Panc1 (cell line): ENCODE measurements around the gene TMEM81. TPM values are rescaled to one million over a fixed set of nuclear protein-coding genes. Genes with fewer than 3 reads are reported as not detected.

Experiments
- ATAC-seq: fragments of 200-7000 bp; cut with Tn5 transposase; 2 replicates; pipeline ENCODE4 v1.9.1; 2020; ENCODE audit warnings: mild to moderate bottlenecking, moderate library complexity
- BruUV-seq: library from RNA; stranded (reverse); fragments of 400-500 nt; replicated peaks from 2 replicates; lab custom pipeline; 2021; lab: Mats Ljungman, UMichigan
- CTCF ChIA-PET: fragments of 300-600 bp; sonication (Branson Sonifier 250); formaldehyde crosslinking; loops from one replicate; lab custom pipeline; 2022; ENCODE audit warnings: antibody characterized with exemption; lab: Charles Lee
- POLR2A ChIA-PET: fragments of 300-600 bp; sonication (Branson Sonifier 250); formaldehyde crosslinking; loops from one replicate; lab custom pipeline; 2022; ENCODE audit warnings: antibody characterized with exemption; lab: Charles Lee
- DNase-seq: peaks from one replicate; pipeline ENCODE4 v3.0.0-alpha.2; 2010; ENCODE audit warnings: low read depth, low spot score
- H3K27ac ChIP-seq: 2 replicates; pipeline ENCODE4 v1.5.1; 2011; ENCODE audit warnings: mild to moderate bottlenecking, low read length, inconsistent platforms
- H3K27me3 ChIP-seq: fragments of 200-500 bp; sonication (Bioruptor generic); 2 replicates; pipeline ENCODE4 v1.6.0; 2014; ENCODE audit warnings: low read length, inconsistent platforms; ENCODE audit not compliant: control insufficient read depth, insufficient read depth
- H3K36me3 ChIP-seq: fragments of 200-500 bp; sonication (Bioruptor generic); 2 replicates; pipeline ENCODE4 v1.5.1; 2014; ENCODE audit warnings: inconsistent platforms, mild to moderate bottlenecking, low read length, moderate library complexity; ENCODE audit not compliant: control insufficient read depth, insufficient read depth
- H3K4me1 ChIP-seq: 2 replicates; pipeline ENCODE4 v1.5.1; 2011; ENCODE audit warnings: inconsistent platforms, mild to moderate bottlenecking, low read length, moderate library complexity; ENCODE audit not compliant: control insufficient read depth, insufficient read depth
- H3K4me3 ChIP-seq, 2 experiments: 2 replicates each; pipeline ENCODE4 v1.5.1; 2011 to 2012; ENCODE audit warnings: low read depth in 2 of 2, low read length in 2 of 2, mild to moderate bottlenecking in 2 of 2, inconsistent platforms in 1 of 2, moderate library complexity in 1 of 2
- H3K9me3 ChIP-seq: fragments of 200-500 bp; sonication (Bioruptor generic); 2 replicates; pipeline ENCODE4 v1.5.1; 2014; ENCODE audit warnings: low read depth, mild to moderate bottlenecking, inconsistent platforms, low read length, moderate library complexity; ENCODE audit not compliant: control insufficient read depth, insufficient read depth
- POLR2AphosphoS5 ChIP-seq: IDR thresholded peaks from 2 replicates; pipeline ENCODE4 v1.6.1; 2012; ENCODE audit warnings: mild to moderate bottlenecking, low read depth, low read length, moderate library complexity
- SIN3A ChIP-seq: IDR thresholded peaks from 2 replicates; pipeline ENCODE4 v1.6.1; 2012; ENCODE audit warnings: low read depth, mild to moderate bottlenecking, low read length, moderate library complexity, borderline replicate concordance; ENCODE audit not compliant: insufficient read depth
- TCF7L2 ChIP-seq: IDR thresholded peaks from 2 replicates; pipeline ENCODE4 v1.6.1; 2011; ENCODE audit warnings: mild to moderate bottlenecking, low read depth, low read length, inconsistent platforms
- in situ Hi-C: cut with HindIII; loops from 2 replicates; pipeline ENCODE4 v1.10.0; 2016; ENCODE audit warnings: low sequenced_read_pairs, low pct_unique_long_range_greater_than_20kb
- intact Hi-C: fragments of 100-400 bp; cut with micrococcal nuclease; formaldehyde crosslinking; loops from one replicate; pipeline ENCODE4 v1.10.0; 2022; ENCODE audit not compliant: unreplicated experiment
- total RNA-seq: library from RNA; stranded (reverse); gene quantifications from one replicate; pipeline ENCODE4 v1.2.1, GENCODE V29; 2021; ENCODE audit not compliant: unreplicated experiment
- TF ChIP-seq, protein P1 (sequence below), 2 experiments: IDR thresholded peaks; 2 replicates each; pipeline ENCODE4 v1.6.1; 2011 to 2012; ENCODE audit warnings: low read depth in 2 of 2, control low read depth in 1 of 2, low read length in 1 of 2, mild to moderate bottlenecking in 1 of 2, moderate library complexity in 1 of 2; ENCODE audit not compliant: insufficient read depth in 1 of 2
- TF ChIP-seq, protein P2 (sequence below): fragments of 450-650 bp; IDR thresholded peaks from 2 replicates; pipeline ENCODE4 v1.5.1; 2017; ENCODE audit warnings: mild to moderate bottlenecking

Gene TMEM81
- total RNA-seq, 1 experiment from 2014 or later, result 4.0 TPM

DNA sequence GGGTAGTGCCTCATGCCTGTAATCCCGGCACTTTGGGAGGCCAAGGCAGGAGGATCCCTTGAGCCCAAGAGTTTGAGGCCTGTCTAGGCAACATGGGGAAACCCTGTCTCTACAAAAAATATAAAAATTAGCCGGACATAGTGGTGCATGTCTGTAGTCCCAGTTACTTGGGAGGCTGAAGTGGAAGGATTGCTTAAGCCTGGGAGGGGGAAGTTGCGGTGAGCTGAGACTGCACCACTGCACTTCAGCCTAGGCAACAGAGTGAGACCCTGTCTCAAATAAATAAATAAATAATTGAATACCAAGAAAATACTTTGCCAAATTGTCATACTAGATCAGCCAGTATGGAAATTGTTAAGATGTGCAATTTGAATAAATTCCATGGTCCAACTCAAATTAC, 43.4 kb upstream of the TMEM81 start:
- no peaks in the 10 kb centered on the region for H3K27me3 ChIP-seq
- POLR2A ChIA-PET, result no interaction called here
- TF ChIP-seq, protein P1, sequence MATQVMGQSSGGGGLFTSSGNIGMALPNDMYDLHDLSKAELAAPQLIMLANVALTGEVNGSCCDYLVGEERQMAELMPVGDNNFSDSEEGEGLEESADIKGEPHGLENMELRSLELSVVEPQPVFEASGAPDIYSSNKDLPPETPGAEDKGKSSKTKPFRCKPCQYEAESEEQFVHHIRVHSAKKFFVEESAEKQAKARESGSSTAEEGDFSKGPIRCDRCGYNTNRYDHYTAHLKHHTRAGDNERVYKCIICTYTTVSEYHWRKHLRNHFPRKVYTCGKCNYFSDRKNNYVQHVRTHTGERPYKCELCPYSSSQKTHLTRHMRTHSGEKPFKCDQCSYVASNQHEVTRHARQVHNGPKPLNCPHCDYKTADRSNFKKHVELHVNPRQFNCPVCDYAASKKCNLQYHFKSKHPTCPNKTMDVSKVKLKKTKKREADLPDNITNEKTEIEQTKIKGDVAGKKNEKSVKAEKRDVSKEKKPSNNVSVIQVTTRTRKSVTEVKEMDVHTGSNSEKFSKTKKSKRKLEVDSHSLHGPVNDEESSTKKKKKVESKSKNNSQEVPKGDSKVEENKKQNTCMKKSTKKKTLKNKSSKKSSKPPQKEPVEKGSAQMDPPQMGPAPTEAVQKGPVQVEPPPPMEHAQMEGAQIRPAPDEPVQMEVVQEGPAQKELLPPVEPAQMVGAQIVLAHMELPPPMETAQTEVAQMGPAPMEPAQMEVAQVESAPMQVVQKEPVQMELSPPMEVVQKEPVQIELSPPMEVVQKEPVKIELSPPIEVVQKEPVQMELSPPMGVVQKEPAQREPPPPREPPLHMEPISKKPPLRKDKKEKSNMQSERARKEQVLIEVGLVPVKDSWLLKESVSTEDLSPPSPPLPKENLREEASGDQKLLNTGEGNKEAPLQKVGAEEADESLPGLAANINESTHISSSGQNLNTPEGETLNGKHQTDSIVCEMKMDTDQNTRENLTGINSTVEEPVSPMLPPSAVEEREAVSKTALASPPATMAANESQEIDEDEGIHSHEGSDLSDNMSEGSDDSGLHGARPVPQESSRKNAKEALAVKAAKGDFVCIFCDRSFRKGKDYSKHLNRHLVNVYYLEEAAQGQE (IDR thresholded peaks at IDR 0.05; ENCODE audit: insufficient read depth in 1 of 2, low read depth in 2 of 2, low read length in 1 of 2), result no peak
- TF ChIP-seq SIN3A, result no peak
- TF ChIP-seq, protein P2, sequence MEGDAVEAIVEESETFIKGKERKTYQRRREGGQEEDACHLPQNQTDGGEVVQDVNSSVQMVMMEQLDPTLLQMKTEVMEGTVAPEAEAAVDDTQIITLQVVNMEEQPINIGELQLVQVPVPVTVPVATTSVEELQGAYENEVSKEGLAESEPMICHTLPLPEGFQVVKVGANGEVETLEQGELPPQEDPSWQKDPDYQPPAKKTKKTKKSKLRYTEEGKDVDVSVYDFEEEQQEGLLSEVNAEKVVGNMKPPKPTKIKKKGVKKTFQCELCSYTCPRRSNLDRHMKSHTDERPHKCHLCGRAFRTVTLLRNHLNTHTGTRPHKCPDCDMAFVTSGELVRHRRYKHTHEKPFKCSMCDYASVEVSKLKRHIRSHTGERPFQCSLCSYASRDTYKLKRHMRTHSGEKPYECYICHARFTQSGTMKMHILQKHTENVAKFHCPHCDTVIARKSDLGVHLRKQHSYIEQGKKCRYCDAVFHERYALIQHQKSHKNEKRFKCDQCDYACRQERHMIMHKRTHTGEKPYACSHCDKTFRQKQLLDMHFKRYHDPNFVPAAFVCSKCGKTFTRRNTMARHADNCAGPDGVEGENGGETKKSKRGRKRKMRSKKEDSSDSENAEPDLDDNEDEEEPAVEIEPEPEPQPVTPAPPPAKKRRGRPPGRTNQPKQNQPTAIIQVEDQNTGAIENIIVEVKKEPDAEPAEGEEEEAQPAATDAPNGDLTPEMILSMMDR, result no peak
- ATAC-seq (no peak), DNase-seq (no peak)
- no TSS peak for BruUV-seq
- no peak overlapping the region for H3K4me3 ChIP-seq
- intact Hi-C loops (loop anchor here (10.0 kb wide), 1 partner anchor 127 kb away; no protein-coding TSS in a partner anchor), in situ Hi-C loops (no loop called here)
- peaks cover 4% of the 10 kb centered on the region; the same call in 1 of the 2 replicates for H3K4me1 ChIP-seq
- H3K27ac ChIP-seq, result no peak overlapping the region
- no peaks in the 10 kb centered on the region for H3K36me3 ChIP-seq
- no peaks in the 10 kb centered on the region for H3K9me3 ChIP-seq
- CTCF ChIA-PET, result interaction anchor here (0.6 kb wide), 1 partner anchor 80 kb away, joined by 6 read pairs; no protein-coding TSS in a partner anchor

DNA sequence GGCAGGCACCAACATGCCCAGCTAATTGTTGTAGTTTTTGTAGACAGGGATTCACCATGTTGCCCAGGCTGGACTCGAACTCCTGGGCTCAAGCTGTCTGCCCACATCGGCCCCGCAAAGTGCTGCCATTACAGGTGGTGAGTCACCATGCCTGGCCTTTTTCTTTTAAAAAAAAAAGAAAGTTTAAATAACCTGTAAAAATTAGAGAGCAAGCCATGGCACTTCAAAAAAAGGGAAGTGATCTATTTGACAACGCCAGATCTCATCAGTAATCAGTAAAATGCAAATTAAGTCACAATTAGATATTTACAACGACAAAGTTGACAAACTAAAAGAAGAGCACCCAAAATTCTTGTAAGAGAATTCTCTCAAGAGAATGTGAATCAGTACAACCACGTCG, 40.5 kb upstream of the TMEM81 start:
- Histone ChIP-seq H3K27ac (no peak overlapping the region), H3K4me3 (no peak overlapping the region), H3K27me3 (no peaks in the 10 kb centered on the region), H3K36me3 (peaks cover 7% of the 10 kb centered on the region; the same call in 1 of the 2 replicates), H3K4me1 (peaks cover 14% of the 10 kb centered on the region), H3K9me3 (no peaks in the 10 kb centered on the region)
- POLR2A ChIA-PET, result interaction anchor here (0.7 kb wide), 1 partner anchor 137 kb away, joined by 5 read pairs; no protein-coding TSS in a partner anchor
- ATAC-seq (no peak), DNase-seq (no peak)
- CTCF ChIA-PET, result no interaction called here
- no TSS peak for BruUV-seq
- in situ Hi-C loops (no loop called here), intact Hi-C loops (loop anchor here (5.0 to 10.0 kb wide), 2 partner anchors 103 to 130 kb away; partner anchors contain the start of gene TMCC2)
- TF ChIP-seq POLR2AphosphoS5 (no peak), SIN3A (no peak), TCF7L2 (no peak)
- TF ChIP-seq, protein P1 (IDR thresholded peaks at IDR 0.05; ENCODE audit: insufficient read depth in 1 of 2, low read depth in 2 of 2, low read length in 1 of 2), result no peak
- TF ChIP-seq, protein P2, result no peak
